ENCODE results near the gene ZSWIM6.

DNA sequence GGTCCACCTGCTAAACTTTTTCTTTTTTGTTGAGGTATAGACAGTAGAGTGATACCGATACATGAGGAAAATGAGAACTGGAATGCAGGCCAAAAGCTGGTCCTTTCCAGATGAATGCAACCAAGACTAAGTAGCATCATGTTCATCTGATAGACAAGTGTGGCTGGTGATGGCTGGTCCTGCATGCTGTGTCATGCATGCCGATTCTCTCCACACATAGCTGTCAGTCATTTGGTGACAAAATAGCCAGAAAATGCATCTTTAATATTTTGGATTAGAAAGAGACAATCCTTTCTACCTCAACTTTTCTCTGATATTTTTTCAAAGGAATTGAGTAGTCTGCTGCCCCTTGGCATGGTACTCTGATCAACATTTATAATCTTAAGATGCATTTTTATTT lies 49.9 kb downstream of the ZSWIM6 start:
- TF ChIP-seq, protein P1, sequence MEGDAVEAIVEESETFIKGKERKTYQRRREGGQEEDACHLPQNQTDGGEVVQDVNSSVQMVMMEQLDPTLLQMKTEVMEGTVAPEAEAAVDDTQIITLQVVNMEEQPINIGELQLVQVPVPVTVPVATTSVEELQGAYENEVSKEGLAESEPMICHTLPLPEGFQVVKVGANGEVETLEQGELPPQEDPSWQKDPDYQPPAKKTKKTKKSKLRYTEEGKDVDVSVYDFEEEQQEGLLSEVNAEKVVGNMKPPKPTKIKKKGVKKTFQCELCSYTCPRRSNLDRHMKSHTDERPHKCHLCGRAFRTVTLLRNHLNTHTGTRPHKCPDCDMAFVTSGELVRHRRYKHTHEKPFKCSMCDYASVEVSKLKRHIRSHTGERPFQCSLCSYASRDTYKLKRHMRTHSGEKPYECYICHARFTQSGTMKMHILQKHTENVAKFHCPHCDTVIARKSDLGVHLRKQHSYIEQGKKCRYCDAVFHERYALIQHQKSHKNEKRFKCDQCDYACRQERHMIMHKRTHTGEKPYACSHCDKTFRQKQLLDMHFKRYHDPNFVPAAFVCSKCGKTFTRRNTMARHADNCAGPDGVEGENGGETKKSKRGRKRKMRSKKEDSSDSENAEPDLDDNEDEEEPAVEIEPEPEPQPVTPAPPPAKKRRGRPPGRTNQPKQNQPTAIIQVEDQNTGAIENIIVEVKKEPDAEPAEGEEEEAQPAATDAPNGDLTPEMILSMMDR (IDR thresholded peaks at IDR 0.05), result no peak
- no peak for TF ChIP-seq ZFX (IDR thresholded peaks at IDR 0.05; ENCODE audit: borderline replicate concordance)

Measured in 22Rv1 (cell line).